ENCODE results near the gene TRMT61A.

DNA sequence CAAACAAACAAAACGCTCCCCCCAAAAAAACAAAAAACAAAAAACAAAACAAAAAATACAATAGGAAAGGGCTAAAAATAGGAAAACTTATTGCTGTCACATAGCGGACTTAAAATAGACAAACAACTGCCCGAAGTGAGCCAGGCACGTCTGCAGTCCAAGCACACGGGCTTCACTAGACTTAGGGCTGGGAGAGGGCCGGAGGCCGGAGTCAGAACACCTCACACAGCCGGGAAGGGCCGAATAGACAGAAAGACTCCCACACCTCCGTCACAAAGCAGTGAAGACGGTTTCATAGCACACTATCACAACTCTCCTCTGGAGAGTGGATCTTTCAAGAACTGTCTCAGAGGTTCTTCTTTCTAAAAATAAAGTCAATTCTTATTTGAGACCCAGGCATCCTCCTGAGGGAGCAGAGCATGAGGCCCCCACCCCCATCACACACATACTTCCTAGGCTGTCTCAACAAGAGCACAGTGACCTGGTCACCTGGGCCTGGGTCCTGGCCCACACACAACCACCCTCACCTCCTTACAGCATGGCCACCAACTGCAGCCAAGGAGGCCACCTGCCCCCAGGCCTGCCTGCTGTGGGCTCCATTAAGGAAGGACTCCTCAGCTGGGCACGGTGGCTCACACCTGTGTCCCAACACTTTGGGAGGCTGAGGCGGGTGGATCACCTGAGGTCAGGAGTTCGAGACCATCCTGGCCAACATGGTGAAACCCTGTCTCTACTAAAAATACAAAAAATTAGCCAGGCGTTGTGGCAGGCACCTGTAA, 26.8 kb downstream of the TRMT61A start:
- TF ChIP-seq ZBTB1 (CRISPR knock-in tag; IDR thresholded peaks at IDR 0.05; ENCODE audit: borderline replicate concordance, low read depth) (no peak), ZNF644 (tag; IDR thresholded peaks at IDR 0.05; ENCODE audit: low read depth) (no peak), KDM1A (IDR thresholded peaks at IDR 0.05) (no peak), ZNF124 (CRISPR knock-in tag; IDR thresholded peaks at IDR 0.05) (no peak), ATF6 (CRISPR knock-in tag; IDR thresholded peaks at IDR 0.05) (no peak)
- TF ChIP-seq, protein P1, sequence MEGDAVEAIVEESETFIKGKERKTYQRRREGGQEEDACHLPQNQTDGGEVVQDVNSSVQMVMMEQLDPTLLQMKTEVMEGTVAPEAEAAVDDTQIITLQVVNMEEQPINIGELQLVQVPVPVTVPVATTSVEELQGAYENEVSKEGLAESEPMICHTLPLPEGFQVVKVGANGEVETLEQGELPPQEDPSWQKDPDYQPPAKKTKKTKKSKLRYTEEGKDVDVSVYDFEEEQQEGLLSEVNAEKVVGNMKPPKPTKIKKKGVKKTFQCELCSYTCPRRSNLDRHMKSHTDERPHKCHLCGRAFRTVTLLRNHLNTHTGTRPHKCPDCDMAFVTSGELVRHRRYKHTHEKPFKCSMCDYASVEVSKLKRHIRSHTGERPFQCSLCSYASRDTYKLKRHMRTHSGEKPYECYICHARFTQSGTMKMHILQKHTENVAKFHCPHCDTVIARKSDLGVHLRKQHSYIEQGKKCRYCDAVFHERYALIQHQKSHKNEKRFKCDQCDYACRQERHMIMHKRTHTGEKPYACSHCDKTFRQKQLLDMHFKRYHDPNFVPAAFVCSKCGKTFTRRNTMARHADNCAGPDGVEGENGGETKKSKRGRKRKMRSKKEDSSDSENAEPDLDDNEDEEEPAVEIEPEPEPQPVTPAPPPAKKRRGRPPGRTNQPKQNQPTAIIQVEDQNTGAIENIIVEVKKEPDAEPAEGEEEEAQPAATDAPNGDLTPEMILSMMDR (IDR thresholded peaks at IDR 0.05 in 2 of 3, conservative IDR thresholded peaks at IDR 0.05 in 1 of 3; ENCODE audit: insufficient read depth in 2 of 3, low read depth in 1 of 3, low read length in 3 of 3), result no peak

All from K562 (cell line).